Measurements from ENCODE around the gene SLC22A2.

SLC22A2 gene

GRCh38 chr6:160273196-160273595 is 14.6 kb upstream of the SLC22A2 start:
- no peak for DNase-seq

DNA sequence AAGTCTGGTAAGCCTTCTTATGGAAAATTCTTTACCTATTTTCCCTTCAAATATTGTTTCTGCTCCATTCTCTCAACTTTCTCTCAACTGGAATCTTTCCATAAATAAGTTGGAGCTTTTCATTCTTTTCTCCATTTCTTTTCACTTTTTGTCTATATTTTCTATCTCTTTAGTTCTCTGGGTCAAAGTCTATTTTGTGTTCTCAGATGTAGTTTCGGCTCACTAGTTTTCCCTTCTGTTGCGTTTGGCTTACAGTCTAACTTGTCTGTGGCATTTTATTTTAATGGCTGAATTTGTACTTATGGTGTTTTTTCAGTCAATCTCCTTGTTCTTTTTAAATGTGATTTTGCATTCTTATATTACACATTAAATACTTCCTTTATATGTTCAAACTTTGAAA is 14.1 kb upstream of the SLC22A2 start:
- no peak for DNase-seq

DNA sequence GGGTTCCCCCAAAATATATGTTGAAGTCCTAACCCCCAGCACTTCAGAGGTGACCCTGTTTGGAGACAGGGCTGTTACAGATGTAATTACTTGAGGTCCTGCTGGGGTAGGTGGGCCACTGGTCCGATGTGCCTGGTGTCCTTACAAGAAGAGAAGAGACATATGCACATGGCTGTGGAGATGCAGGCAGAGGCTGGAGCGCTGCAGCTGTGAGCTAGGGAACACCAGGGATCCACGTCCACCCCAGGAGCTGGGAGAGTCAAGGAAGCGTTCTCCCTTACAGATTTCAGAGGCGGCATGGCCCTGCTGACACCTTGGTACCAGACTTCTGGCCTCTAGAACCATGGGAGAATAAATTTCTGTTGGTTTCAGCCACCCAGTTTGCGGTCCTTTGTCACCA is 11.7 kb upstream of the SLC22A2 start:
- no peak for DNase-seq

DNA sequence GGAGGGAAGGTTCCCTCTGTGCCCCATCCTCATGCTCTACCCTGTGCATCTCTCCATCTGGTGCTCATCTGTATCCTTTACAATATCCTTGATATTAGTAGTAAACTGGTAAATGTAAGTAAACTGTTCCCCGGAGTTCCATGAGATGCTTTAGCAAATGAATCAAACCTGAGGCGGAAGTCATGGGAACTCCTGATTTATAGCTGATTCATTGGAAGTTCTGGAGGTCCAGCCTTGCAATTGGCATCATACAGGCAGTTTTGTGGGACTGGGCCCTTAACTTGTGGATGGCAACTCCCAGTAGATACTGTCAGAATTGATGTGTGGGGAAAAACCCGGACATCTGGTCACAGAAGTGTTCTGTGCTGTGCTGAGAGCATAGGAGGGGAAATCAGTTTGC is 11.2 kb upstream of the SLC22A2 start:
- no peak for DNase-seq

GRCh38 chr6:160269023-160269521 is 10.5 kb upstream of the SLC22A2 start:
- DNase-seq, result no peak

DNA sequence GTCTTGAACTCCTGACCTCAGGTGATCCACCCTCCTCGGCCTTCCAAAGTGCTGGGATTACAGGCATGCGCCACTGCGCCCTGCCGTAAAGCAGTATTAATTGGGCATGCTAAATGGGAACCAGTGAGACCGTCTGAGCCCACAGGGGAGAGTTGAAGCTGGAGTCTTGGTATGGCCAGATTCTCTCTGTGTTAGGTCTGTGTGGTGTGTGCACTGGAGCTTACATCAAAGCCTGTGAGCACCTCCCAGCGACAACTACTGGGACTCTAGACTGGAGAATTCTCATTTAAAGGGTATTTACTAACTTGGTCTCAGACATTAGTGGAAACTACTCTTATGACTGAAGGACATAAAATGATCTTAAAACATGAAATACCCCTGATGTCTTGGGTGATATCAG is 8.5 kb upstream of the SLC22A2 start:
- DNase-seq, result no peak

DNA sequence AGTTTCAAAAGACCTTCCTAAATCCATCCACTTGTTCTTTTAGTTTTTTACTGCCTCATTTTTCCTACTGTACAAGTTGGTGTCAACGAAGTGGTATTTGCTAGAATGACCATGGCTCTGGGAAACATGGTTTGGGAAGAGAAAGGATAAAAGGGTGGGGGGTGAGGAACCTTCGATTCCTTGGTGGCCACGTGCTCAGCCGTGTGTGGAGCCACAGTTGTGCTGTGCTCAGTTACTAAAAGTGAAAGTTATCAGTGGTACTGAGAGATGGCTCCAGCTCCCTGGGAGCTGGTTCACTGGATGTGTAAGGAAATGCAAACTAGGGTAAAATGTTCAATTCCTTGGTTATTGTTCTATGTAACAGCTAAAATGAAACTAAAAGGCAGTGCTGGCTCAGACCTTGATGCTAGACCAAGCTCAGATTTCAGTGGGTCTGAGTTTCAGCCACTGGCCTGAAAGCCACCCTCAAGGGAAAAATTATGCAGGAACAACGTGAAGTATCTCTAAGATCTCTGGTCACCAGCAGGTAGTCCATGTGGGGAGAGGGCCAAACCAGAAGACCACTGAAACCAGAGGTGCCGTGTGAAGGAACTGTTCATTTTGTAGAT is 7.4 kb upstream of the SLC22A2 start:
- DNase-seq, result no peak

- no peak for DNase-seq
Measured at GRCh38 chr6:160264061-160264612, 5.5 kb upstream of the SLC22A2 start.

GRCh38 chr6:160263196-160263939 is 4.7 kb upstream of the SLC22A2 start:
- no peak for DNase-seq

- peak; percentile 78 for DNase-seq
Measured at GRCh38 chr6:160261991-160262680, 3.5 kb upstream of the SLC22A2 start.

GRCh38 chr6:160260803-160261450 is 2.3 kb upstream of the SLC22A2 start:
- DNase-seq, result no peak

- no peak for DNase-seq
Measured at GRCh38 chr6:160260367-160260766, 1.7 kb upstream of the SLC22A2 start.

GRCh38 chr6:160259598-160259997 is 977 bp upstream of the SLC22A2 start:
- no peak for DNase-seq

DNA sequence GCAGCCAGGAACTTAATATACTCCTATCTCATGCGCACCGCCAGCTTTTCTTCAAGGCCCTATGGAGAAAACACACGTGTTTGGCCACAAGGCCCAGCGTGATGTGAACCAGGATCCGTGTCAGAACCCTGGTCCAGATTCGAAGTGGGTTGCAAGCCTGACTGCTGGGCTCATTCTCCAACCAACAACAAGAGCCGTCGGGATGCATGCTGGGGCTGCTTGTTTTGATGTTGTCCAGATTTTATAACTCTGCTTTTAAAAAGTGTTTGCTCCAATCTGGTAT is 463 bp upstream of the SLC22A2 start:
- no peak for DNase-seq

GRCh38 chr6:160256445-160256844 is 2.2 kb downstream of the SLC22A2 start:
- no peak for DNase-seq

DNA sequence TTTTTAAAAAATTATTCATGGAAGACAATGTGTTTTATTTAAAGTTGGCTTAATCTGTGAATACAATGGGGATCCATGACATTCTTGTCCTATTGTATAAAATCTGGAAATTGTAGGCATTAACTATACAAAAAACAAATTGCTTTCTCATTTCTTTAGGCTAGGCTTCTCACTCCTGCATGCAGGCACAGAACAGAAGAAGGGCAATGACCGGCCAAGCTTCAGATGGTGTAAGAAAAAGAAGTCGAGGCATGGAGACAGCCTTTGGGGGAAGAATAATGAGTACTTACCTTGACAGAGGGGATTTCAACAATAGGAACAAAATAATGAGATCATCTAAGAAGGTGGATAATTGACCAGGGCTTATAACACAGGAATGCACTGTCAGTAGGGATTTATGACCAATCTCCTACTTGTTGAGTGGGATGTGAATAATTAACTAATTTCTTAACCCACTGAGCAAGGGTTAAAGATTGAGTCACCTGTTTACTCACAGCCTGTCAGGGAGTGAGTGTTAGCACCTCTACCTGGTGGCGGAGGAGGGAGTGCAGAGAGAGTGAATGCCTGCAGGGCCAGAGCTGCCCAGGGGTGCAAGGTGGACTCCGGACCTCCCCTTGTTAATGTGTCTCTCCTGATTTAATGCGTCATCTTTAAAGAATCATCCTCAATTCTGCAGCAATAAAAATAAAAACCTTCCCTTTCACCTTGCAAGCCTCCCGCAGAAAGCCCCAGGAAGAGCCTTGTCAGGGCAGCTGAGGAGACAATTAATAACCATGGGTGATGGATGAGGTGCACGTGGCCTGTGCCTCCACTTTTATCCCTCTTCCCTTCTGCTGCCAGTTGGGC is 3.9 kb downstream of the SLC22A2 start:
- no peak for DNase-seq

- no peak for DNase-seq
Measured at GRCh38 chr6:160253714-160254113, 4.9 kb downstream of the SLC22A2 start.

DNA sequence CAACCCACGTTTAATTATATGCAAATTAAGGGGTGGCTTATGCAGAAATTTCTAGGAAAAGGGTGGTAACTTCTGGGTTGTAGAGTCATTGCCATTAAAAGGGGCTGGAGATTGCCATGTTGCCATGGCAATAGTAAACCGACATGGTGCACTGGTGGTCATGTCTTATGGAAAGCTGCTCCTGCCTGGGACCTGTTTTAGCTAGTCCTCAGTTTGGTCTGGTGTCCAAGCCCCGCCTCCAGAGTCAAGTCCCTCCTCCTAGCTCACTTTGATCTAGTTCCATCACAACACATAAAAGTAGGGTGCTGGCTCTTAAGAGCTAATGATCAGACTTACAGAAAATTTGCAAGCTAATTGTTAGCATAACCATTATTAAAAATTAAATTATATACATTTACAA is 5.3 kb downstream of the SLC22A2 start:
- no peak for DNase-seq

DNA sequence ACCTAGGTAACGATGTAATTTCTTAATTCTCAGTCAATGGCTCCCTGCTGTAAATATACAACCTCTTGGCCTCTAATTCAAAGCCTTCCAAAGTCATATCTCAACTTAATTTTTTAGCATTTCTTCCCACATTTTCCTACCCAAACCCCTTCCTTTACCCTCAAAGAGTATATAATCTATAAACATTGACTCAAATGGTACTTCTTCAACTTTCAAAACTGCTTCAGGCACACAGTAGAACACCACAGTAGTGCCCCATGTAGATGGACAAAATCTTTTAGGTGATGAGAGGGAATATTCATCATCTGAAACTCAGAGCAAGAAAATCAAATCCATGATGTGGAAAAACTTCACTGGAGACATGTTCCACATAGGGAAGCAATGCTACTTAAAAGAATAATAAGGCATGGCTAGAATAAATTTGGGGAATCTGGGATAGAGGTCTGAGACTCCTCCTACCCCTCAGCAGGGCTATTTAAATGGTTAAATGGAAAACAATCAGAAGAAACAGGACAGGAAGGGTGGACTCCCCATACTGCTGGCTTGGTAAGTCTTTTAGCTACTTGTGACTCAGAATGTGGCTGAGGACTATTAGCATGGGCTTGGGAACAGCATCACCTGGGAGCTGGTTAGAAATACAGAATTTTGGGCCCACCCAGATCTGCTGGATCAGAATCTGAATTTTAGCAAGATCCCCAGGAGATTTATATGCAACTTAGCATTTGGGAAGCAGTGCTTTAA is 6.4 kb downstream of the SLC22A2 start:
- no peak for DNase-seq

DNA sequence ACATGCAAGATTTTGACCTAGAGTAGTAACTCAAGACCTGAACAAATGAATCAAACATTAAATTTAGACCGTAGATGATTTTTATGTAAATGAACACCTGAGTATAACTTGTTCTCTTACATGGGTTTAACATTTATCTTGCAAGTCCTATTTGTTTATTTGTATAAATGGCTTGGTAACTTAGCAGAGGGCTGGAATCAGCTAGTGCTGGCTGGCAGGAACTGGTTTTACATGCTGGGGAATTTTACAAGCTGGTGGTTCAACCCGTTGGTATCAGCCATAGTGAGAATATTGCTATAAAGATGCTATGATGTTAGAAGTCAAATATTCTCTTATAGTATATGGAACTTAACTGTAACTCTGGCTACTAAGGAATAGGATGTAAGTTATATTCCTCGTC is 8.9 kb downstream of the SLC22A2 start:
- no peak for DNase-seq

GRCh38 chr6:160248538-160248937 is 10.1 kb downstream of the SLC22A2 start:
- no peak for DNase-seq

GRCh38 chr6:160247457-160247883 is 11.2 kb downstream of the SLC22A2 start:
- DNase-seq, result no peak
